ENCODE results near the gene STARD3.
A peak's percentile ranks its signal among the peaks of the same experiment; 100 is the strongest.

Gene STARD3

GRCh38 chr17:39641883-39642282 lies 4.9 kb downstream of the STARD3 start:
- H3K9me3 ChIP-seq (ENCODE audit: low read depth, low read length): no peaks in the 10 kb centered on the region
- no peak overlapping the region for H3K27ac ChIP-seq
- no peak for DNase-seq (ENCODE audit: low read depth, low spot score)
- no peak for TF ChIP-seq EZH2 (IDR thresholded peaks at IDR 0.05)
- H3K9ac ChIP-seq (ENCODE audit: insufficient read length): no peak overlapping the region
- no peak overlapping the region for H3K4me3 ChIP-seq
- H3K36me3 ChIP-seq (ENCODE audit: insufficient read depth, low read length): no peaks in the 10 kb centered on the region

- Histone ChIP-seq H3K9me3 (ENCODE audit: low read depth, low read length) (no peaks in the 10 kb centered on the region), H3K4me3 (no peak overlapping the region), H3K36me3 (ENCODE audit: insufficient read depth, low read length) (no peaks in the 10 kb centered on the region), H3K27ac (no peak overlapping the region), H3K9ac (ENCODE audit: insufficient read length) (no peak overlapping the region)
- TF ChIP-seq FOXP2 (optimal IDR thresholded peaks at IDR 0.05; ENCODE audit: control extremely low read depth, extremely low read length, insufficient read depth): no peak
- no peak for TF ChIP-seq POLR2AphosphoS5 (IDR thresholded peaks at IDR 0.05; ENCODE audit: borderline replicate concordance, low read depth, low read length)
- no peak for TF ChIP-seq EZH2 (IDR thresholded peaks at IDR 0.05)
- no peak for DNase-seq (ENCODE audit: low read depth, low spot score)
These were observed 5.5 kb downstream of the STARD3 start for GRCh38 chr17:39642291-39643074.

- Histone ChIP-seq H3K36me3 (ENCODE audit: insufficient read depth, low read length) (no peaks in the 10 kb centered on the region), H3K4me3 (no peak overlapping the region), H3K9me3 (ENCODE audit: low read depth, low read length) (no peaks in the 10 kb centered on the region), H3K27ac (no peak overlapping the region), H3K9ac (ENCODE audit: insufficient read length) (no peak overlapping the region)
- TF ChIP-seq FOXP2 (optimal IDR thresholded peaks at IDR 0.05; ENCODE audit: control extremely low read depth, extremely low read length, insufficient read depth): no peak
- no peak for TF ChIP-seq EZH2 (IDR thresholded peaks at IDR 0.05)
- no peak for TF ChIP-seq POLR2AphosphoS5 (IDR thresholded peaks at IDR 0.05; ENCODE audit: borderline replicate concordance, low read depth, low read length)
- DNase-seq (ENCODE audit: low read depth, low spot score): no peak
These were observed 6.3 kb downstream of the STARD3 start for GRCh38 chr17:39643271-39643670.

GRCh38 chr17:39647256-39647655 lies 10.3 kb downstream of the STARD3 start:
- Histone ChIP-seq H3K36me3 (ENCODE audit: insufficient read depth, low read length) (no peaks in the 10 kb centered on the region), H3K9ac (ENCODE audit: insufficient read length) (no peak overlapping the region), H3K27ac (no peak overlapping the region), H3K9me3 (ENCODE audit: low read depth, low read length) (no peaks in the 10 kb centered on the region), H3K4me3 (no peak overlapping the region)
- no peak for DNase-seq (ENCODE audit: low read depth, low spot score)
- TF ChIP-seq FOXP2 (optimal IDR thresholded peaks at IDR 0.05; ENCODE audit: control extremely low read depth, extremely low read length, insufficient read depth) (no peak), POLR2AphosphoS5 (IDR thresholded peaks at IDR 0.05; ENCODE audit: borderline replicate concordance, low read depth, low read length) (no peak), EZH2 (IDR thresholded peaks at IDR 0.05) (no peak)

GRCh38 chr17:39648616-39649366 lies 11.8 kb downstream of the STARD3 start:
- TF ChIP-seq FOXP2 (optimal IDR thresholded peaks at IDR 0.05; ENCODE audit: control extremely low read depth, extremely low read length, insufficient read depth) (no peak), POLR2AphosphoS5 (IDR thresholded peaks at IDR 0.05; ENCODE audit: borderline replicate concordance, low read depth, low read length) (no peak), EZH2 (IDR thresholded peaks at IDR 0.05) (no peak)
- Histone ChIP-seq H3K36me3 (ENCODE audit: insufficient read depth, low read length) (no peaks in the 10 kb centered on the region), H3K27ac (no peak overlapping the region), H3K9ac (ENCODE audit: insufficient read length) (no peak overlapping the region), H3K9me3 (ENCODE audit: low read depth, low read length) (no peaks in the 10 kb centered on the region), H3K4me3 (no peak overlapping the region)
- DNase-seq (ENCODE audit: low read depth, low spot score): no peak

GRCh38 chr17:39650121-39650579 lies 13.2 kb downstream of the STARD3 start:
- no peak overlapping the region for H3K9ac ChIP-seq (ENCODE audit: insufficient read length)
- H3K36me3 ChIP-seq (ENCODE audit: insufficient read depth, low read length): no peaks in the 10 kb centered on the region
- no peak overlapping the region for H3K27ac ChIP-seq
- DNase-seq (ENCODE audit: low read depth, low spot score): no peak
- no peaks in the 10 kb centered on the region for H3K9me3 ChIP-seq (ENCODE audit: low read depth, low read length)
- no peak for TF ChIP-seq FOXP2 (optimal IDR thresholded peaks at IDR 0.05; ENCODE audit: control extremely low read depth, extremely low read length, insufficient read depth)
- no peak for TF ChIP-seq POLR2AphosphoS5 (IDR thresholded peaks at IDR 0.05; ENCODE audit: borderline replicate concordance, low read depth, low read length)
- TF ChIP-seq EZH2 (IDR thresholded peaks at IDR 0.05): no peak
- H3K4me3 ChIP-seq: no peak overlapping the region

- peak overlapping the region; percentile 49 for H3K9ac ChIP-seq (ENCODE audit: insufficient read length)
- TF ChIP-seq FOXP2 (optimal IDR thresholded peaks at IDR 0.05; ENCODE audit: control extremely low read depth, extremely low read length, insufficient read depth): no peak
- TF ChIP-seq EZH2 (IDR thresholded peaks at IDR 0.05): no peak
- no peak for TF ChIP-seq POLR2AphosphoS5 (IDR thresholded peaks at IDR 0.05; ENCODE audit: borderline replicate concordance, low read depth, low read length)
- no peak for DNase-seq (ENCODE audit: low read depth, low spot score)
- H3K27ac ChIP-seq: peak overlapping the region; percentile 66
- H3K4me3 ChIP-seq: no peak overlapping the region
- H3K9me3 ChIP-seq (ENCODE audit: low read depth, low read length): no peaks in the 10 kb centered on the region
- H3K36me3 ChIP-seq (ENCODE audit: insufficient read depth, low read length): no peaks in the 10 kb centered on the region
These were observed 15.1 kb downstream of the STARD3 start for GRCh38 chr17:39651923-39652586.

GRCh38 chr17:39652587-39653315 lies 15.8 kb downstream of the STARD3 start:
- Histone ChIP-seq H3K9me3 (ENCODE audit: low read depth, low read length) (no peaks in the 10 kb centered on the region), H3K27ac (peak overlapping the region; percentile 66), H3K36me3 (ENCODE audit: insufficient read depth, low read length) (no peaks in the 10 kb centered on the region), H3K4me3 (no peak overlapping the region), H3K9ac (ENCODE audit: insufficient read length) (peak overlapping the region; percentile 49)
- TF ChIP-seq POLR2AphosphoS5 (IDR thresholded peaks at IDR 0.05; ENCODE audit: borderline replicate concordance, low read depth, low read length) (no peak), FOXP2 (optimal IDR thresholded peaks at IDR 0.05; ENCODE audit: control extremely low read depth, extremely low read length, insufficient read depth) (no peak), EZH2 (IDR thresholded peaks at IDR 0.05) (no peak)
- DNase-seq (ENCODE audit: low read depth, low spot score): no peak
